RKO (cell line): Measurements from ENCODE around the gene CBLIF.
"Not testable (repeated sequence)": the region's sequence is repeated elsewhere in the genome, so short reads cannot be mapped to it uniquely, and the experiment has no call there.

Experiments used
- DNase-seq: peaks from one replicate; pipeline ENCODE4 v3.0.0-alpha.2; 2016; ENCODE audit warnings: low spot score

The CBLIF gene

DNA sequence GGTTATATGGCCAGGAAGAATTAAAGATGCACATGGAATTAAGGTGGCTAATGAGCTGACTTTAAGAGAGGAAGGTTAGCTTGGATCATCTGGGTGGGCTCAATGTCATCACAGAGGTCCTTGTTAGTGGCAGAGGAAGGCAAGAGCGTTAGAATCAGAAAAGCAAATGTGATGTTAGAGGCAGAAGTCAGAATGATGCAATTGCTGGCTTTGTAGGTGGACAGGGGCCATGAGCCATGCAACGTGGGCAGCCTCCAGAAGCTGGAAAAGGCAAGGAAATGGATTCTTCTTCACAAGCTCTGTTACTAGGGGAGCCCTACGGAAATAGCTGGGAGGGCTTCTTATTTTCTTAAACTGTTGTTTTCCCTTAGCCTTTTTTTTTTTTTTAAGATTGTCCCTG, 2.3 kb upstream of the CBLIF start:
- DNase-seq: no peak

GRCh38 chr11:59846556-59846955, 1.3 kb upstream of the CBLIF start:
- no peak for DNase-seq

DNA sequence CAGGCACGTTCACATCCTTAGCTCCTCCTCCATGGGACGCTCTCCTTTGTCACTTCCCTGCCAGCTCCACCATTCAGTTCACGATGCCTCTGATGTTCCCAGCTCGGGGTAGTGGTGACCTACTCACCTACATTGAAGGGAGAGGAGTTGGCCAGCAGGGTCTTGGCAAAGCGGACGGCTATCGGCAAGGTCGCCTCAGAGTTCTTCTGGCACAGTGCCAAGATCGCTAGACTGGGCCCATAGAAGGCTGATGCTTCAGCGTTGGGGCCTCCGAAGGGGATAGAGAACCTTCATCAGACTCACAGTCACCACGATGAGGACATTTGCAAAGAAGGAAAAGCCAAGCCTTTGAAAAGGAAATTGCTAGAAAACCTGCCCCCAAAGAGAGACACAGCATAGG, 3.0 kb downstream of the CBLIF start:
- no peak for DNase-seq

GRCh38 chr11:59841514-59841913, 3.8 kb downstream of the CBLIF start:
- DNase-seq: no peak

DNA sequence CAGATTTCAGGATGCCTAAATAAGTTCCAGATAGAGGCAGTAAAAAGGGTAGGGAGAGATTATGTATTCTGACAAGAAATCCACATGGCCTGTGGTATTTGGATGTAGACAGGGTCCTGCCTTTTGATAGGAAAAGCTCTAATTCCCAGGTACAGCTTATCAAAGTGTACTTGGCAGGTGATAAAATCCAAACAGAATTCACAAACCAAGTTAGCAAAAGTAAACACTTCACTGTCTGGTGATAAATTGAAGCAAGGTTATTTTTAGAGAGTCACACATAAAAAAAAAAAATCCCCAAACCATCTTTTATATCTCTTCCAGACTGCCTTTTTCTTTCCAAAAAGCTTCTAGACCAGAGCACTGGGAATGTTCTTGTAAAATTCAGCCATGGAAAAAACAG, 5.7 kb downstream of the CBLIF start:
- DNase-seq: no peak

DNA sequence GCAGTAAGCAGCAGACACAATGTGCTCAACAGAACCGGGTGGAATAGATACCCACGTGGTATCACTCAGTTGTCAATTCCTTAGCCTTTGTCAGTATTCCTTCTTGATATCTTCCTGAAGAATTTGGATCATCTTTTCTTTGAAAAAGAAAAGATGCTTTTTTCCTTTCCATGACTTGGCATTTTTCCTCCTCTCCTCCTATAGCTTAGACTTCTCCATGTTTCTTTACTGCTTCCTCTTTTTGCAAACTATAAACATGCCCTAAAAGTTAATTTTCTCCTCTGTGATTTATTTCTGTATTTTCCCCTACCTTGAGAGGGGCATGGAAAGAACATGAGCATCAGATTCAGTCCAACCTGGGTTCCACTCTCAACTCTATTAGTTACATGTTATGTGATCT, 11.7 kb downstream of the CBLIF start:
- no peak for DNase-seq

- no peak for DNase-seq
Measured at GRCh38 chr11:59829358-59829757, 15.9 kb downstream of the CBLIF start.

DNA sequence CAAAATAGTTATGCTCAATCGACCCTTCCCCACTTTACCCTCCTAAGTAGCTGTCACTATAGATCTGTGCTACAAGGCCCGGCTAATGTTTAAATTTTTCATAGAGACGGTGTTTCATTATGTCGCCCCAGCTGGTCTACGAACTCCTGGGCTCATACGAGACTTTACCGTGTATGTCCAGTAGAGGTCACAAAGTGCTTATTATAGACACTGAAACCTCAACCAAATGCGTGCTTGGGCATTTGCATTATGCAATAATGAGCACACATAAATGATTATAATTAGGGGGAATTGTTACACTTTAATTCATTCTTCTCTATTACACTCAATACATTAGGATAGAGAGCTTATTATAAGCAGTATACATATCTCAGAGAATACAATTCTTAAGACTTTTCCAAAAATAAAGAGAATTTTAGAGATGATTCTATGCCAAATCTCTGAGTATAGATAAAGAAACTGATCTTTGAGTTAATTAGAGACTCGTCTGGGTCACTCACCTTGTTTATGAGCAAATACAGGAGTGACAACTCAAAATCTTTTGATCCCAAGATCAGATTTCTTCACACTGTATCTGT, 22.2 kb downstream of the CBLIF start:
- peak; percentile 84 for DNase-seq

DNA sequence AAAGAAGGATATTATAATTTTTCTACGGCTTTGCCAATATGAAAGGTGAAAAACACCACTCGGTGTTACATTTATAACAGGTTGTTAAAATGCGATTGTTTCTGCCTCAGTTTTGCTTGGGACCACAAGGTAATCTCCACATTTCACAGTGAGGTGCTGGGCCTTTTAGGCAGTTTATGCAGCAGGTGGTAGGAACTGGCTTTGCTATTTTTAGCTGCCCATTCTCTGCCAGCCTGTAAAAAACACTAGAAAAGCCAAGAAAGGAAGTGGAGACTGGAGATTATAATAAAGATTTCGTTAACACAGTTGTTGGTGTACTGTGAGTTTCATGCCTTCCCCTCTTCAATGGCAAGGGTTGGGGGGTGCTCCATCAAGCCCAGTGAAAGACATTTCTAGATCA, 26.7 kb downstream of the CBLIF start:
- no peak for DNase-seq

GRCh38 chr11:59816434-59816833, 28.9 kb downstream of the CBLIF start:
- not testable (repeated sequence) for DNase-seq

DNA sequence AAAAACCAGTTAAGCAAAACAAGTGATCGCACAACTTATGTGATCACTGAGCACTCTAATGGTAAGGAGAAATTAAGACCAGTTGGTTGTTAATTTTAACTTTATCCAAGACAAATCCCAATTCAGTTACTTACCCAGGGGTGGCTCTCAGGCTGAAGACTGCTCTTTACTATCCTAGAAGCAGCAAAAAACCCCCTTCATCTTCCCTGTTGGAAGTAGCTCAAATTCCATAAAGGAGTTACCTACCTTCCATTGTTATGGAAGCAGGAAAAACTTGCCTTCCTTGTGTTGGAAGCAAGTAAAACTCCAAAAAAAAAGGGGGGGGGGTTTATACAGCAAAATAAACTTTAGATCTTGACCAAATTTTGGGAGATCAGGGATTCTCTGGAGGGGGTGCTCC, 29.5 kb downstream of the CBLIF start:
- DNase-seq: no peak

GRCh38 chr11:59814021-59814420, 31.3 kb downstream of the CBLIF start:
- DNase-seq: no peak

DNA sequence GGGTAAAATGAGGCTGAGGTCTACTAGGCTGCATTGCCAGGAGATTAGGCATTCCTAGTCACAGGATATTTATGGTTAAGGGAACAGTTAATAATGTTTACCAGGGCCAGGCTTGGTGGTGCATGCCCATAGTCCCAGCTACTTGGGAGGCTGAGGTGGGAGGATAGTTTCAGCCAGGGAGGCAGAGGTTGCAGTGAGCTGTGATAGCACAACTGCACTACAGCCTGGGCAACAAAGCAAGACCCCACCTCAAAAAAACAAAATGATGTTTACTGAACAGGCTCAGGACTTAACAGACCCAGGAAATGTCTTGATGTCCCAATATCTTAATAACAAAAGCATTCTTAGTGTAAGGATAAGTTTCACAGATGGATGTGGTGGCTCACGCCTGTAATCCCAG, 31.9 kb downstream of the CBLIF start:
- DNase-seq: no peak

GRCh38 chr11:59812220-59812619, 33.1 kb downstream of the CBLIF start:
- no peak for DNase-seq

DNA sequence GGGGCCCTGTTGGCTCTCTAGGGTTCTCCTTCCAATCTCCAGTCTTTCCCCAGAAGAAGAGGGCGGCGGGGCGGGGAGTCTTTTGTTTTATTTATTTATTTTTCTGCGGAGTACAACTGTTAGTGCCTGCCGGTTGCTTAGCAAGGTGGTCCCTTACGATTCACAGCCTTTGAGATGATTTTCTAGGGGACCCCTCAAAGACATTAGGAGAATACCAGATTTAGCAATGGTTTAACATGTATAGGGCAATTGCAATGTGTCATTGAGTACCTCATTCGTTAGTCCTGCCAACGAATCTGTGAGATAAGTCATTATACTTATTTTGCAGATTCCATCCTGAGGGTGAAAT, 34.4 kb downstream of the CBLIF start:
- DNase-seq: no peak

GRCh38 chr11:59810189-59810910, 34.9 kb downstream of the CBLIF start, which contains the start of gene MRPL16:
TSS of gene MRPL16 (minus strand) at chr11:59810778. CDS start at chr11:59810658, 120 bp downstream.
- peak; percentile 93 for DNase-seq

- DNase-seq: no peak
Measured at GRCh38 chr11:59807047-59807610, 38.2 kb downstream of the CBLIF start.

DNA sequence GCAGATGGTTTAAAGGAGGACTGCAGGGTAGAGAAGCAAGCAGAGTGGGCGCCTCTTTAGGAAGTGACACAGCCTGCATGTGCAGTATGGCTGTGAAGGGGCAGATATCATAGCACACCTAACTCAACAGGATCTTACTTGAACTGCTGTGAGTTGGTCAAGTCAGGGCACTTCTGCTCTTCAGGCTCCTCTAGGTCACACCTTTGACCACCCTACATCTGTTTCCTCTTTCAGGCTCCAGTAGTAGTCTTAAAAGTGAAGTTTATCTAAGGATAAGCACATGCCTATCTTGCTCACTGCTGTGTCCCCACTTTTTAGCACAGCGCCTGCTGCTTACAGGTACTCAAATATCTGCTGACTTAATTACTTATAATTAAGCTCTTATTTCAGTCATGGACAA, 41.2 kb downstream of the CBLIF start:
- DNase-seq: no peak

DNA sequence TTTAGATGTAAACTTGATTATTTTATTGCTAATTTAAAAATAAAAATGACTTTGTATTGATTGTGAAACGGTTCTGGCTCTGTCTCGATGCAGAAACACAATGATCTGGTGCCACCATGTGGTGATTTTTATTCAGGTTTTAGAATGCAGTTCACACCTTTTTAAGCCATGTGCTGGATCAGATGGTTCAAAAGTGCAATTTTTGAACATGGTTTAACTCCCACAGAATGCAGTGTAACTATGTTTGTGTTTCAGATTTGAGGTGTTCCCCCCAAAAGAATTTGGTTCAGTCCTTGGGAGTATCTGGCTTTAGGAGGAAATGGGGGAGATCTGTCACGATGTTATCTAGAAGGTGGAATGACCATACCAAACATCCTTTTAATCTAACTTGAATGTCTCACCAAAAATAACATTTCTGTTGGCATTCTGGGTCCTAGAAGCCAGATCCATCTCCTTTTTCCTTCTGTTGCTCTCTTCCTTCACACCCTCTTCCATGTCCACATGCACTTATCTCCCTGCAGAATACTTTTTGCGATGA, 42.6 kb downstream of the CBLIF start:
- DNase-seq: peak; percentile 52

GRCh38 chr11:59801981-59802638, 43.2 kb downstream of the CBLIF start:
- DNase-seq: peak; percentile 35

DNA sequence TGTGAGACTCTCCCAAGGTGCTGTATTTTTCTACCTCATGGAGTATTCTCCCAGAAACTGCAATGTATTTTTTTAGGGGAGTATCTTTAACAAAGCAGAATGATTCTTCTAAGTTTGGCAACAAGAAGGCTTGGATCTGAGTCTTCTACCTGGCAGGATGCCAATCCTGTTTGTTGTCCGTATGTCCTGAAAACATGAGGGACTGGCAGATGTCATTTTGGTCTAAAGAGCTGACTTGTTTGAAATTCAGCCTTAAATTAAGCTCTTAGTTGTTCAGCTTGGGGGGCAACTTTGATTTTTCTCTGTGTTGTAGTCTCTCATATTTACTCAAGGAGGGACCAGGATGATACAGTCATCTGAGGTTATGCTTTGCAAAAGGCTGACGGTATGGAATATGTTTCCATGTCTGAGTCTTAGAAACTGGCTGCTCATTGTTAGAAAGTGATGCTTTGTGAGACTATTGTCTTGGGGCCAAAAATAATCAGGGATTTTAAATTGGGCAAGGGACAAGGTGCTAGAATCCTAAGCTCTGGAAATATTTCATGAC, 44.1 kb downstream of the CBLIF start:
- no peak for DNase-seq

DNA sequence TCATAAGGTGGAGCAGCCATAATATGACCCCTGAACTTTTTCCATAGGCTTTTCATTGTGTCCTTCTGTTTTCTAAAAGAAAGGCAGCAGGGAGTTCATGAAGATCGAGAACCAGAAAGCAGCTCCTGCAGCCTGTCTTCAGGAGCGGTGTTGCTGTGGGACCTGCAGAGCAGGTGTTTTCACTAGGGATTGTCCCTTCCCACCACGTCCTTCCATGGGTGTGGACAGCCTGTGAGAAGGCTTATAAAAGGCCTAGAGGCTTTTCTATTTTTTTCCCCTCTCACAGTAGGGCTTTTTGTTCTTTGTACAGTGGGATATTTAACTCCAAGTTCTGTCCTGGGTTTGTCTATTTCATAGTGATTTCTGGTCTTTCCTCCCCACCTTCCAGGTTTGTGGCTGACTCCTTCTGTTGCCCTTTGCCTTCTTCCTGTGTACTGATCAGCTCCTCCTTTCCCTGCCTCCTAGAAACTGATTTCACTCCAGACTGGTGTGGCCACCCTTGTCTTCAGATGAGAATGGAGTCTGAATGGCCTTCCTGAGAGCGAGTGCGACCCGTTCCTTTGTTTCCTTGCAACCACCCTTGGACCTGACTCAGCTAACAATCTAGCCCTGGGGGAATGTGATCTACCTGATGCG, 44.8 kb downstream of the CBLIF start:
- DNase-seq: no peak
